GM19328 (cell line): ENCODE data around the gene PSME3IP1.

Experiments used
- ATAC-seq: cut with Tn5 transposase; IDR thresholded peaks from one replicate; pipeline ENCODE4 v1.9.1; 2021; ENCODE audit warnings: mild to moderate bottlenecking, moderate library complexity; ENCODE audit not compliant: unreplicated experiment

Gene PSME3IP1

DNA sequence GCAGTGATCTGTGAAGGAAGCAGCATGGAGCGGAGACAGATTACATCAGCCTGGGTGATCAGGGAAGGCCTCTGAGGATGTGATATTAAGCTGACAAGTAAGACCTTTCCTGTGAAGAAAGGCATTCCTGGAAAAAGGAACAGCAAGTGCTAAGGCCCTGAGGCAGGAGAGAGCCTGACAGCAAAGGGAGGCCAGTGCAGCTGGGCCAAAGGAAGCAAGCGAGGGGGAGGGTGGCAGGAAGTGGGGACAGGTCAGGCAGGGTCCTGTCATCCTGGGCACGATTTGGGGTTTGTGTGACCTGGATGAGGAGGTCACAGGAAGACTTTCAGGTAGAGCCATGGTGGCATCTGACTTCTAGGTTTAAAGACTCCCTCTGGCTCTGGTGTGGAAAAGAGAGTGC lies 81.1 kb downstream of the PSME3IP1 start:
- no peak for ATAC-seq

DNA sequence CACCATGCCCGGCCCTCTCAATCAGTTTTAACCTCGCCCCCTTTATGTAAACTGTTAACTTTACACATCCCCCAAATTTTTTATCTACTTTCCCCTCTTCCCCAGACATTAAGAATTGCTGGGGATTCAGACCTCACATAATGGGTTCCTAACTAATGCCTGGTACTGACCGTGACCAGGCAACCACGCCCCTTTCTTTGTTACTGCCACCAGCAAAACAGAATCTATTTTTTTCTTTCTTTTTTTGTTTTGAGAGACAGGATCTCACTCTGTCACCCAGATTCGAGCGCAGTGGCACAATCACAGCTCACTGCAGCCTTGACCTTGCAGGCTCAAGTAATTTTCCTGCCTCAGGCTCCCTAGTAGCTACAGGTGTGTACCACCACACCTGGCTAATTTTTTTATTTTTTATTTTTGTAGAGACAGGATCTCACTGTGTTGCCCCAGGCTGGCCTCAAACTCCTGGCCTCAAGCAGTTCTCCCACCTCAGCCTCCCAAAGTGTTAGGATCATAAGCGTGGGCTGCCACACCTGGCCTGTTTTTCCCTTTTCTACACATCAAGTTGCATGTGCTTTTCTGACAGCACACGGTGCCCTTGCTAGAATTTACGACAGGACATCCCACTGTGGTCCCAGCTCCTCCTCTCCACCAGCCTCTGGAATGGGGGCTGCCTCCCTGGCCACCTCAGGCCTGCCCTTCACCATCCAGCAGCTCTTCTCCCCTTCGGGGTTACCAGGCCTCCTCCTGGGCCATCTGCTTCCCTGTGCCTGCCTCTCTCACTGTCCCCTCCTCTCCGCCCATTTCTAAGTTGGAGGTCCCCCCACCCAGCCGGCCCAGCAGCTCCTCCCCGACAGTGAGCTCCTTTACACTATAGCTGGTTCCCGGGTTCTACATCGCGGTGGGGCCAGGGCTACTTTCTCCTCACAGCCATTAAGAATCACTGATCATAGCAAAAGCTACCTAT lies 82.7 kb downstream of the PSME3IP1 start:
- no peak for ATAC-seq
